GM18873 (cell line): Measurements from ENCODE around the gene YIF1B.

ENCODE experiments used
- ATAC-seq: cut with Tn5 transposase; IDR thresholded peaks from one replicate; pipeline ENCODE4 v1.9.1; 2021; ENCODE audit warnings: mild to moderate bottlenecking, moderate library complexity, moderate number of reproducible peaks; ENCODE audit not compliant: unreplicated experiment, low FRiP score

YIF1B gene

GRCh38 chr19:38307076-38307475 lies 8.7 kb downstream of the YIF1B start:
- ATAC-seq = no peak

- ATAC-seq = no peak
These were observed 9.5 kb downstream of the YIF1B start for GRCh38 chr19:38306236-38306635.

- no peak for ATAC-seq
These were observed 10.8 kb downstream of the YIF1B start for GRCh38 chr19:38304866-38305429.

- ATAC-seq = no peak
These were observed 11.3 kb downstream of the YIF1B start for GRCh38 chr19:38304352-38304865.

GRCh38 chr19:38303517-38304351 lies 12.0 kb downstream of the YIF1B start, which contains the start of gene C19orf33:
Gene C19orf33, plus strand, starts transcription at chr19:38304251. Its CDS starts 11 bp downstream, at chr19:38304262.
- no peak for ATAC-seq

- ATAC-seq = no peak
These were observed 16.7 kb downstream of the YIF1B start for GRCh38 chr19:38298821-38299680.

- no peak for ATAC-seq
These were observed 21.7 kb downstream of the YIF1B start for GRCh38 chr19:38294090-38294489.

- no peak for ATAC-seq
These were observed 22.5 kb downstream of the YIF1B start for GRCh38 chr19:38293281-38293680.

GRCh38 chr19:38291855-38292254 lies 23.9 kb downstream of the YIF1B start:
- ATAC-seq = no peak

GRCh38 chr19:38290631-38291147 lies 25.1 kb downstream of the YIF1B start:
- no peak for ATAC-seq

- ATAC-seq = no peak
These were observed 25.8 kb downstream of the YIF1B start for GRCh38 chr19:38289955-38290354.

GRCh38 chr19:38288123-38288855 lies 27.5 kb downstream of the YIF1B start:
- ATAC-seq = no peak

- ATAC-seq = no peak
These were observed 28.1 kb downstream of the YIF1B start for GRCh38 chr19:38287604-38288003.

- no peak for ATAC-seq
These were observed 30.2 kb downstream of the YIF1B start for GRCh38 chr19:38285567-38285966.

GRCh38 chr19:38284422-38284821 lies 31.3 kb downstream of the YIF1B start:
- ATAC-seq = no peak

- ATAC-seq = no peak
These were observed 32.5 kb downstream of the YIF1B start for GRCh38 chr19:38283271-38283670.

- ATAC-seq = no peak
These were observed 33.8 kb downstream of the YIF1B start for GRCh38 chr19:38281811-38282566.

GRCh38 chr19:38280030-38280921 lies 35.5 kb downstream of the YIF1B start:
- ATAC-seq = no peak
